HEK293T (cell line): ENCODE data around the gene VAT1L.

Experiments used
- CTCF ChIA-PET: fragments of 350-600 bp; formaldehyde crosslinking; extraction: SDS; loops from one replicate; lab custom pipeline; 2021; ENCODE audit warnings: antibody characterized with exemption, inconsistent platforms; lab: Yijun Ruan, JAX
- POLR2A ChIA-PET: fragments of 350-600 bp; formaldehyde crosslinking; extraction: SDS; loops from one replicate; lab custom pipeline; 2020; ENCODE audit warnings: antibody characterized with exemption, inconsistent platforms; lab: Yijun Ruan, JAX
- DNase-seq: peaks from one replicate; pipeline ENCODE4 v3.0.0; 2012; ENCODE audit warnings: mixed read lengths; ENCODE audit errors: extremely low spot score
- ARNT ChIP-seq: fragments of 450-650 bp; IDR thresholded peaks from 2 replicates; pipeline ENCODE4 v1.6.1; 2017; ENCODE audit warnings: mild to moderate bottlenecking
- BHLHE40 ChIP-seq: fragments of 450-650 bp; IDR thresholded peaks from 2 replicates; pipeline ENCODE4 v1.6.1; 2016; ENCODE audit warnings: mild to moderate bottlenecking, moderate library complexity, borderline replicate concordance
- CTBP1 ChIP-seq: fragments of 450-650 bp; IDR thresholded peaks from 2 replicates; pipeline ENCODE4 v1.6.1; 2016; ENCODE audit warnings: borderline replicate concordance
- ELF4 ChIP-seq: fragments of 450-650 bp; IDR thresholded peaks from 2 replicates; pipeline ENCODE4 v1.6.1; 2017; ENCODE audit warnings: antibody characterized with exemption
- FOXA1 ChIP-seq: fragments of 450-650 bp; IDR thresholded peaks from 2 replicates; pipeline ENCODE4 v1.6.1; 2016; ENCODE audit warnings: mild to moderate bottlenecking
- FOXK2 ChIP-seq: fragments of 450-650 bp; IDR thresholded peaks from 2 replicates; pipeline ENCODE4 v1.6.1; 2016; ENCODE audit warnings: mild to moderate bottlenecking
- FOXM1 ChIP-seq: fragments of 450-650 bp; IDR thresholded peaks from 2 replicates; pipeline ENCODE4 v1.6.1; 2017; ENCODE audit warnings: mild to moderate bottlenecking, borderline replicate concordance
- HDGF ChIP-seq: fragments of 450-650 bp; IDR thresholded peaks from 2 replicates; pipeline ENCODE4 v1.6.1; 2017; ENCODE audit warnings: antibody characterized with exemption, borderline replicate concordance
- L3MBTL2 ChIP-seq: fragments of 450-650 bp; conservative IDR thresholded peaks from 2 replicates; pipeline ENCODE4 v1.6.1; 2016; ENCODE audit warnings: mild to moderate bottlenecking
- LEF1 ChIP-seq: fragments of 450-650 bp; IDR thresholded peaks from 2 replicates; pipeline ENCODE4 v1.6.1; 2017; ENCODE audit warnings: mild to moderate bottlenecking, borderline replicate concordance
- NFRKB ChIP-seq: fragments of 450-650 bp; IDR thresholded peaks from 2 replicates; pipeline ENCODE4 v1.6.1; 2016; ENCODE audit warnings: mild to moderate bottlenecking, moderate library complexity
- PKNOX1 ChIP-seq: fragments of 450-650 bp; IDR thresholded peaks from 2 replicates; pipeline ENCODE4 v1.6.1; 2016
- SP1 ChIP-seq: fragments of 450-650 bp; IDR thresholded peaks from 2 replicates; pipeline ENCODE4 v1.6.1; 2017
- SUZ12 ChIP-seq: fragments of 450-650 bp; IDR thresholded peaks from 2 replicates; pipeline ENCODE4 v1.6.1; 2016; ENCODE audit warnings: mild to moderate bottlenecking
- TARDBP ChIP-seq: fragments of 450-650 bp; IDR thresholded peaks from 2 replicates; pipeline ENCODE4 v1.6.1; 2016
- ZNF384 ChIP-seq: fragments of 450-650 bp; IDR thresholded peaks from 2 replicates; pipeline ENCODE4 v1.6.1; 2016

VAT1L gene

GRCh38 chr16:77760800-77761199, 27.6 kb upstream of the VAT1L start:
- ChIA-PET POLR2A (no interaction called here), CTCF (no interaction called here)
- no peak for DNase-seq
- TF ChIP-seq CTBP1, result no peak
- no peak for TF ChIP-seq L3MBTL2
- no peak for TF ChIP-seq TARDBP
- no peak for TF ChIP-seq SUZ12
- no peak for TF ChIP-seq FOXM1
- TF ChIP-seq LEF1, result no peak
- TF ChIP-seq FOXK2, result no peak
- TF ChIP-seq ZNF384, result no peak
- no peak for TF ChIP-seq ARNT
- TF ChIP-seq SP1, result no peak
- TF ChIP-seq PKNOX1, result no peak
- TF ChIP-seq FOXA1, result no peak
- no peak for TF ChIP-seq HDGF
- no peak for TF ChIP-seq ELF4
- TF ChIP-seq NFRKB, result no peak
- no peak for TF ChIP-seq BHLHE40

GRCh38 chr16:77761204-77761603, 27.2 kb upstream of the VAT1L start:
- POLR2A ChIA-PET, result no interaction called here

GRCh38 chr16:77762262-77762661, 26.1 kb upstream of the VAT1L start:
- POLR2A ChIA-PET, result no interaction called here

More at GRCh38 chr16:77761204-77761603, 27.2 kb upstream of the VAT1L start:
- DNase-seq, result no peak
- TF ChIP-seq NFRKB, result no peak
- no peak for TF ChIP-seq SP1
- TF ChIP-seq CTBP1, result no peak
- TF ChIP-seq PKNOX1, result no peak
- TF ChIP-seq FOXM1, result no peak
- CTCF ChIA-PET, result no interaction called here

GRCh38 chr16:77763994-77764393, 24.4 kb upstream of the VAT1L start:
- TF ChIP-seq ARNT (no peak), FOXA1 (no peak), ELF4 (no peak), LEF1 (no peak), FOXM1 (no peak), ZNF384 (no peak), SUZ12 (no peak), HDGF (no peak), NFRKB (no peak), CTBP1 (no peak), SP1 (no peak), L3MBTL2 (no peak), TARDBP (no peak), PKNOX1 (no peak), FOXK2 (no peak), BHLHE40 (no peak)
- no peak for DNase-seq
- POLR2A ChIA-PET, result no interaction called here
- CTCF ChIA-PET, result no interaction called here

More at GRCh38 chr16:77762262-77762661, 26.1 kb upstream of the VAT1L start:
- DNase-seq, result no peak
- TF ChIP-seq BHLHE40 (no peak), PKNOX1 (no peak), FOXM1 (no peak), NFRKB (no peak), FOXK2 (no peak), TARDBP (no peak), ELF4 (no peak), SUZ12 (no peak), ARNT (no peak), HDGF (no peak), FOXA1 (no peak), L3MBTL2 (no peak), ZNF384 (no peak), CTBP1 (no peak), SP1 (no peak), LEF1 (no peak)
- CTCF ChIA-PET, result interaction anchor here (0.6 kb wide), 1 partner anchor 17 kb away, joined by 4 read pairs; no protein-coding TSS in a partner anchor

GRCh38 chr16:77767211-77767610, 21.2 kb upstream of the VAT1L start:
- ChIA-PET POLR2A (no interaction called here), CTCF (no interaction called here)
- no peak for DNase-seq
- TF ChIP-seq L3MBTL2, result no peak
- no peak for TF ChIP-seq FOXK2
- no peak for TF ChIP-seq HDGF
- TF ChIP-seq LEF1, result no peak
- no peak for TF ChIP-seq ARNT
- no peak for TF ChIP-seq FOXA1
- TF ChIP-seq SP1, result no peak
- TF ChIP-seq ZNF384, result no peak
- no peak for TF ChIP-seq NFRKB

GRCh38 chr16:77767826-77768225, 20.5 kb upstream of the VAT1L start:
- no peak for DNase-seq
- POLR2A ChIA-PET, result no interaction called here
- TF ChIP-seq TARDBP (no peak), FOXK2 (no peak), ARNT (no peak), L3MBTL2 (no peak), FOXA1 (no peak), FOXM1 (no peak), LEF1 (no peak), HDGF (no peak), ELF4 (no peak), CTBP1 (no peak)
- CTCF ChIA-PET, result no interaction called here
